IPS-11a (cell line): ENCODE data around the gene KCTD6.

Experiments
- H3K4me3 ChIP-seq: one replicate; pipeline ENCODE4 v1.5.1; 2013; ENCODE audit warnings: low read depth, low read length, control low read depth

Gene KCTD6

GRCh38 chr3:58491506-58492402, at the start of gene KCTD6:
KCTD6 (plus strand) TSS chr3:58492096; CDS start chr3:58498756, 6,660 bp downstream.
- H3K4me3 ChIP-seq, result peak within 1 kb of the TSS; percentile 72

GRCh38 chr3:58452176-58452575, 39.7 kb upstream of the KCTD6 start:
- H3K4me3 ChIP-seq, result no peak overlapping the region

GRCh38 chr3:58459160-58459559, 32.7 kb upstream of the KCTD6 start:
- H3K4me3 ChIP-seq, result no peak overlapping the region

- H3K4me3 ChIP-seq, result no peak overlapping the region
Measured at GRCh38 chr3:58462829-58463180, 29.1 kb upstream of the KCTD6 start.

GRCh38 chr3:58463181-58463941, 28.5 kb upstream of the KCTD6 start:
- H3K4me3 ChIP-seq, result no peak overlapping the region

GRCh38 chr3:58463942-58464271, 28.0 kb upstream of the KCTD6 start:
- H3K4me3 ChIP-seq, result no peak overlapping the region

GRCh38 chr3:58464866-58465265, 27.0 kb upstream of the KCTD6 start:
- no peak overlapping the region for H3K4me3 ChIP-seq

- H3K4me3 ChIP-seq, result no peak overlapping the region
Measured at GRCh38 chr3:58466899-58467563, 24.9 kb upstream of the KCTD6 start.

GRCh38 chr3:58469096-58469495, 22.8 kb upstream of the KCTD6 start:
- H3K4me3 ChIP-seq, result no peak overlapping the region

GRCh38 chr3:58470363-58471024, 21.4 kb upstream of the KCTD6 start:
- no peak overlapping the region for H3K4me3 ChIP-seq

- no peak overlapping the region for H3K4me3 ChIP-seq
Measured at GRCh38 chr3:58471025-58471887, 20.6 kb upstream of the KCTD6 start.

- H3K4me3 ChIP-seq, result no peak overlapping the region
Measured at GRCh38 chr3:58473275-58473674, 18.6 kb upstream of the KCTD6 start.

GRCh38 chr3:58474348-58474911, 17.5 kb upstream of the KCTD6 start:
- H3K4me3 ChIP-seq, result no peak overlapping the region

GRCh38 chr3:58474967-58475578, 16.8 kb upstream of the KCTD6 start:
- no peak overlapping the region for H3K4me3 ChIP-seq

GRCh38 chr3:58478781-58479180, 13.1 kb upstream of the KCTD6 start:
- no peak overlapping the region for H3K4me3 ChIP-seq

- no peak overlapping the region for H3K4me3 ChIP-seq
Measured at GRCh38 chr3:58480309-58480708, 11.6 kb upstream of the KCTD6 start.

- no peak overlapping the region for H3K4me3 ChIP-seq
Measured at GRCh38 chr3:58482917-58483636, 8.8 kb upstream of the KCTD6 start.

- no peak overlapping the region for H3K4me3 ChIP-seq
Measured at GRCh38 chr3:58484045-58484721, 7.7 kb upstream of the KCTD6 start.
